ENCODE results near the gene POLR2F. TPM values are rescaled to one million over a fixed set of nuclear protein-coding genes. Genes with fewer than 3 reads are reported as not detected.

POLR2F gene
- total RNA-seq, 1 donor from 2014 or later = 23.5 TPM

DNA sequence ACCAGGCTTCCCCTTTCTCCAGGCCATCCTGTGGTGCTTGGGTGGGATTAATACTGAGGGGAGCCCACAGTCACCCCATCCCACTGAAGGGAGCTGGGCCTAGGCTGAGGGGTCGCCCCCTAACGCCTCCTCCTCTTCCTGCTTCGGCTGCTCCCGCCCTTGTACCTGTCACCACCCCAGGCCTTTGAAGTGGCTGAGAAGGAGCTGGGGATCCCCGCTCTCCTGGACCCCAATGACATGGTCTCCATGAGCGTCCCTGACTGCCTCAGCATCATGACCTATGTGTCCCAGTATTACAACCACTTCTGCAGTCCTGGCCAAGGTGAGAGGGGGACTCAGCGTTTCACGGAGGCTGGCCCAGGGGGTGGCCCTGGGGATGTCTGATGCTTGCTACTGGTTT, 41.3 kb upstream of the POLR2F start:
- Histone ChIP-seq H3K4me3 (ENCODE audit: low read length in 3 of 3) (no peak overlapping the region), H3K27me3 (ENCODE audit: control insufficient read depth in 3 of 3, insufficient read depth in 3 of 3, low read length in 3 of 3) (no peaks in the 10 kb centered on the region), H3K36me3 (ENCODE audit: control insufficient read depth in 3 of 3, insufficient read depth in 3 of 3, low read length in 3 of 3) (peaks cover 8 to 14% (median 13%) of the 10 kb centered on the region in 3 donors), H3K9me3 (ENCODE audit: control insufficient read depth in 3 of 3, low read length in 3 of 3) (no peaks in the 10 kb centered on the region), H3K9ac (ENCODE audit: low read depth in 1 of 3, low read length in 3 of 3) (no peak overlapping the region), H3K27ac (ENCODE audit: low read depth, low read length) (no peak overlapping the region), H3K4me1 (ENCODE audit: control insufficient read depth in 3 of 3, insufficient read depth in 3 of 3, low read length in 3 of 3) (peaks cover 6 to 17% (median 10%) of the 10 kb centered on the region in 3 donors)

DNA sequence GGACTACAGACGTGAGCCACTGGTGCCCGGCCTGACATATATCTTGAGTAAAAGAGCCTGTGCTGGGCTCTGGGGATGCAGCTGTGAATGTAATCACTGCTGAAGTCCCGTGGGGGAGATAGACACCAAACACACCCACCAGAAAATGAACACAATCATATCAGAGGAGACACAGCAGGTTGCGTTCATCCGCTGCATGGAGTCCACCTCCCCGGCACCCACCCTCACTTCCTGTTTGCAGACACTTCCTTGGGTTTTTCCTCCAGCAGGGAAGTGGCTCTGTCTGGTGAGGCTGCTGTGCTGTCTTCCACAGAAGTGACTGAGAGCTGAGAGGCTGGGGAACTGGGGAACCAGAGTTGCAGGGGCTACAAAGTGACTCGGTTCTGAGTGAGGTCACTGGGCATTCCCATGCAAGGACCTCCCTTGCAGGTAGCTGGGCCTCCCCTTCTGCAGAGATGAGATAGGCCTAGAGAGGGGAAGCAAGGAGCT, 40.2 kb upstream of the POLR2F start:
- H3K9ac ChIP-seq (ENCODE audit: low read depth in 1 of 3, low read length in 3 of 3) = no peak overlapping the region
- no peaks in the 10 kb centered on the region for H3K9me3 ChIP-seq (ENCODE audit: control insufficient read depth in 3 of 3, low read length in 3 of 3)
- H3K4me3 ChIP-seq (ENCODE audit: low read length in 3 of 3) = no peak overlapping the region
- peaks cover 17 to 25% (median 20%) of the 10 kb centered on the region in 3 donors for H3K36me3 ChIP-seq (ENCODE audit: control insufficient read depth in 3 of 3, insufficient read depth in 3 of 3, low read length in 3 of 3)
- H3K27me3 ChIP-seq (ENCODE audit: control insufficient read depth in 3 of 3, insufficient read depth in 3 of 3, low read length in 3 of 3) = no peaks in the 10 kb centered on the region
- H3K27ac ChIP-seq (ENCODE audit: low read depth, low read length) = no peak overlapping the region
- peaks cover 0 to 16% (median 3%) of the 10 kb centered on the region in 3 donors for H3K4me1 ChIP-seq (ENCODE audit: control insufficient read depth in 3 of 3, insufficient read depth in 3 of 3, low read length in 3 of 3)

DNA sequence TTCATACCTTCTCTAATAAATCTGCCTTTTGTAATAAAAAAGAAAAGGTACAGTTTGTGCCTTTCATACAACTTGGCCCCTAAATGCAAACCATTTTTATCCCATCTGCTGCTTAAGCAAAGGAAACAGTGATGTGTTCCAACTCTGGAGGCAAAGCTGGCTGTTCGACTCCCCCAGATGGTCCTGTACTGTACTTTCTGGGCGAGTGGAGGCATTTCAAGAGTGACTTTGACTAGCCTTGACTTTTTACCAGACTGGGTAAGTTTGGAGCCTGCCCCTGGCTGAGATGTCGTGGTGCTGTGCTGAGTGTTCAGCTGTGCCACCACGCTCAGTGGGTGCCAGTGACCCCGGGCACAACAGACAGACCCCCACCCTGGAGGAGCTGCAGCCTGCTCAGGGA, 37.2 kb upstream of the POLR2F start:
- Histone ChIP-seq H3K9ac (ENCODE audit: low read depth in 1 of 3, low read length in 3 of 3) (no peak overlapping the region), H3K4me3 (ENCODE audit: low read length in 3 of 3) (no peak overlapping the region), H3K27ac (ENCODE audit: low read depth, low read length) (no peak overlapping the region), H3K9me3 (ENCODE audit: control insufficient read depth in 3 of 3, low read length in 3 of 3) (no peaks in the 10 kb centered on the region), H3K36me3 (ENCODE audit: control insufficient read depth in 3 of 3, insufficient read depth in 3 of 3, low read length in 3 of 3) (peaks cover 17 to 34% (median 23%) of the 10 kb centered on the region in 3 donors), H3K27me3 (ENCODE audit: control insufficient read depth in 3 of 3, insufficient read depth in 3 of 3, low read length in 3 of 3) (no peaks in the 10 kb centered on the region), H3K4me1 (ENCODE audit: control insufficient read depth in 3 of 3, insufficient read depth in 3 of 3, low read length in 3 of 3) (peaks cover 0 to 19% (median 3%) of the 10 kb centered on the region in 3 donors)

DNA sequence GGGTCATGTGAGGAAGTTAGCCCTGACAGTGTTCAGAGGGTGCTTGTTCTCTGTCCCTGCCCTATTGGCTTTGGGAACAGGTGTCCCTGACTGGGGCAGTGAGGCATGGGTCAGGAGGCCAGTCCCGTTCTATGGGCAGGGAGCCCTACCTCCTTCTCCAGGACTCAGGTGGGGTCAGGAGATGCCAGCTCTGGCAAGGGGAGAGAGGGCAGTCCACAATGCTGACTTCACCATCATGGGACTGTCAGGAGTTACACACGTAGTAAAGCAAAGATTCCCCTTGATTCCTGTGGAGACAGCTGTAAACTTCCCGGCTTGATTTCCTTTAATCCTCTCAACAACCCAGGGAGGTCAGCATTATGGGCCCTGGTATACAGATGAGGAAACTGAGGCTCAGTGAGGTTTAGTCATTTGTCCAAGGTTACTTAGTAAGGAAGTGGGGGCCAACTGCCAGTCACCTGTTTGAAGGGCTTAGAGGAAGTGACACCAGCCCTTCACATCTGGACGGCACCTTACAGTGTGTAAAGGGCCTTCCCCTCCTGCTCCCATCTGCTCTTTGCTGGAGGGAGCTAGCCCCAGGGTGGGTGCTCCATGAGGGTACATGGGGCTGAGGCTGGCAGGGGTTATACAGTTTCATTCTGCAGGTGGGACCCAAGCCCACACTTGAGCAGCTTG, 35.5 kb upstream of the POLR2F start:
- Histone ChIP-seq H3K9me3 (ENCODE audit: control insufficient read depth in 3 of 3, low read length in 3 of 3) (no peaks in the 10 kb centered on the region), H3K9ac (ENCODE audit: low read depth in 1 of 3, low read length in 3 of 3) (no peak overlapping the region), H3K36me3 (ENCODE audit: control insufficient read depth in 3 of 3, insufficient read depth in 3 of 3, low read length in 3 of 3) (peaks cover 17 to 31% (median 19%) of the 10 kb centered on the region in 3 donors), H3K27me3 (ENCODE audit: control insufficient read depth in 3 of 3, insufficient read depth in 3 of 3, low read length in 3 of 3) (no peaks in the 10 kb centered on the region), H3K4me3 (ENCODE audit: low read length in 3 of 3) (no peak overlapping the region), H3K4me1 (ENCODE audit: control insufficient read depth in 3 of 3, insufficient read depth in 3 of 3, low read length in 3 of 3) (peaks cover 0 to 12% (median 3%) of the 10 kb centered on the region in 3 donors), H3K27ac (ENCODE audit: low read depth, low read length) (no peak overlapping the region)

DNA sequence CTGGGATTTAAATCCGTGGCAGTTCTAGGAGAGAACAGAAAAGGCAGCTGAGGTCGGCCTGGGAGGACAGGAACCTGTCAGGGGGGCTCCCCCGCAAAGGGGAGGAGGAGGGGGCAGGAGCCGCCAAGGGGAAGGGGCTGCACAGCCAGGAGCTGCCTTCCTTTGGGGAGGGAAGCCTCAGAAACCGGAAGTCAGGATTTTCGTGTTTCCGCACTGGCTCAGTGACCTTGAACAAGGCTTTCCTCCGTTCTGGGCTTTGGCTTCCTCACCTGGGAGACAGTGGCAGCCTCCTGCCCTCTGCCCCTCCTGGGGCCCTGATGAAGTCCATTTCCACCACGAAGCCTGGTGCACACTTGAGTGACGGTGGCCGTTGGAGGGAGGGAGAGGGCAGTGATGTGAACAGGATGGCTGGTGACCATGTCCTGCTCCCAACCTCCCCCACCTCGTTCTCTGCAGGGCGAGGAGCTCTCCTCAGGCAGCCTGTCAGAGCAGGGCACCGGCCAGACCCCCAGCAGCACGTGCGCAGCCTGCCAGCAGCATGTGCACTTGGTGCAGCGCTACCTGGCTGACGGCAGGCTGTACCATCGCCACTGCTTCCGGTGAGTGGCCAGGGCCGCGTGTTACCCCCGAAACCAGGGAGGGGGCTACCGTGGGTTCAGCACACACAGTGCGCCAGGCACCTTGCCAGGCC, 34.8 kb upstream of the POLR2F start:
- Histone ChIP-seq H3K27ac (ENCODE audit: low read depth, low read length) (no peak overlapping the region), H3K36me3 (ENCODE audit: control insufficient read depth in 3 of 3, insufficient read depth in 3 of 3, low read length in 3 of 3) (peaks cover 17 to 32% (median 21%) of the 10 kb centered on the region in 3 donors), H3K4me1 (ENCODE audit: control insufficient read depth in 3 of 3, insufficient read depth in 3 of 3, low read length in 3 of 3) (peaks cover 0 to 12% (median 0%) of the 10 kb centered on the region in 3 donors), H3K27me3 (ENCODE audit: control insufficient read depth in 3 of 3, insufficient read depth in 3 of 3, low read length in 3 of 3) (no peaks in the 10 kb centered on the region), H3K4me3 (ENCODE audit: low read length in 3 of 3) (no peak overlapping the region), H3K9me3 (ENCODE audit: control insufficient read depth in 3 of 3, low read length in 3 of 3) (no peaks in the 10 kb centered on the region), H3K9ac (ENCODE audit: low read depth in 1 of 3, low read length in 3 of 3) (no peak overlapping the region)

DNA sequence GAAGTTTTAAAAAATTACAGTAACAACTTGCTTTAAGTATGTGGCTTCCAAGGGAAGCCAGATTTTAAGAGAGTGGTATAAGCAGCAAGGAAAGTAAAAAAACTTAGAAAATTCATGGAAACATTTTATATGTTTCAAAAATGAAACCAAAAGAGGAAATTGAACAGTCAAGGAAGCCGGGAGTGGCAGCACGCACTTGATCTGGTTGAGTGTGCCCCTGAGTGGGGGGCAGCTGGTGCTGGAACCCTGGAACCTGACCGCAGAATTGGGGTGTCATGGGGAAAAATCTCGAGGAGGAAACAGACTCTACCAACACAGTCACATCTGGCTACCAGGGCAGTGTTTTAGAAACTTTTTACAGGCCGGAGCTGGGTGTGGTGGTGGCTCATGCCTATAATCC, 33.4 kb upstream of the POLR2F start:
- Histone ChIP-seq H3K27ac (ENCODE audit: low read depth, low read length) (no peak overlapping the region), H3K36me3 (ENCODE audit: control insufficient read depth in 3 of 3, insufficient read depth in 3 of 3, low read length in 3 of 3) (peaks cover 21 to 36% (median 24%) of the 10 kb centered on the region in 3 donors), H3K4me3 (ENCODE audit: low read length in 3 of 3) (no peak overlapping the region), H3K27me3 (ENCODE audit: control insufficient read depth in 3 of 3, insufficient read depth in 3 of 3, low read length in 3 of 3) (no peaks in the 10 kb centered on the region), H3K4me1 (ENCODE audit: control insufficient read depth in 3 of 3, insufficient read depth in 3 of 3, low read length in 3 of 3) (peaks cover 0 to 12% (median 0%) of the 10 kb centered on the region in 3 donors), H3K9me3 (ENCODE audit: control insufficient read depth in 3 of 3, low read length in 3 of 3) (no peaks in the 10 kb centered on the region), H3K9ac (ENCODE audit: low read depth in 1 of 3, low read length in 3 of 3) (no peak overlapping the region)

DNA sequence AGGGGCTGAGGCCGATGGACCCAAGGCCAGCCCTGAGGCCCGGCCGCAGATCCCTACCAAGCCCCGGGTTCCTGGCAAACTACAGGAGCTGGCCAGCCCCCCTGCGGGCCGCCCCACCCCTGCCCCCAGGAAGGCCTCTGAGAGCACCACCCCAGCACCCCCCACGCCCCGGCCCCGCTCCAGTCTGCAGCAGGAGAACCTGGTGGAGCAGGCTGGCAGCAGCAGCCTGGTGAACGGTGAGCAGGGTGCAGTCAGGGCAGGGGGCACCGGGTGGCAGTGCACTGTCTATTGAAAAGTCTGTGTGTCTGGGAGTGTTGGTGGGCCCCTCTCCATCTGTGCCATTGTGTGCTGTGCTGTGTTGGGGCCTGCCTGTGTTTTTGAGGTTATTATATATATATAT, 31.3 kb upstream of the POLR2F start:
- no peaks in the 10 kb centered on the region for H3K27me3 ChIP-seq (ENCODE audit: control insufficient read depth in 3 of 3, insufficient read depth in 3 of 3, low read length in 3 of 3)
- no peak overlapping the region for H3K9ac ChIP-seq (ENCODE audit: low read depth in 1 of 3, low read length in 3 of 3)
- peaks cover 0 to 12% (median 0%) of the 10 kb centered on the region in 3 donors for H3K4me1 ChIP-seq (ENCODE audit: control insufficient read depth in 3 of 3, insufficient read depth in 3 of 3, low read length in 3 of 3)
- no peak overlapping the region for H3K27ac ChIP-seq (ENCODE audit: low read depth, low read length)
- no peak overlapping the region for H3K4me3 ChIP-seq (ENCODE audit: low read length in 3 of 3)
- no peaks in the 10 kb centered on the region for H3K9me3 ChIP-seq (ENCODE audit: control insufficient read depth in 3 of 3, low read length in 3 of 3)
- peaks cover 25 to 47% (median 36%) of the 10 kb centered on the region in 3 donors for H3K36me3 ChIP-seq (ENCODE audit: control insufficient read depth in 3 of 3, insufficient read depth in 3 of 3, low read length in 3 of 3)

DNA sequence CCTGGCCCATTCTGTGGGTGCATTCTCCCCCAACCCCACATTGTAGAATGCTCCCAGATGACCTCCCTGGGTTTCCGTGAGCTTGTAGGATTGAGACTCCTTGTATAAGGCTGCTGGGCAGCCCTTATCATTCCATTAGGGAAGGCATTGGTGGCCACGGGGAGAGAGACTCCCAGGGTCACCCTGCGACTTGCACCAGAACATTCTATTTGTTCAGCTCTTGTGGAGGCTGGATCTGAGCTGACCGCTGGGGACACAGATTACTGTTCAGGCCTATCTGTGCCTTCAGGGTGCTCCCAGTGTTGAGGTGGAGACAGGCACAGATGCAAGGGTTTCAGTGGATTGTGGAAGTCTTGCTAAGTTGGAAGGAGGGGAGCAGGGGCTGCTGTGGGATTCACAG, 29.6 kb upstream of the POLR2F start:
- no peak overlapping the region for H3K9ac ChIP-seq (ENCODE audit: low read depth in 1 of 3, low read length in 3 of 3)
- H3K36me3 ChIP-seq (ENCODE audit: control insufficient read depth in 3 of 3, insufficient read depth in 3 of 3, low read length in 3 of 3) = peaks cover 21 to 37% (median 34%) of the 10 kb centered on the region in 3 donors
- H3K27ac ChIP-seq (ENCODE audit: low read depth, low read length) = no peak overlapping the region
- peaks cover 0 to 3% (median 0%) of the 10 kb centered on the region in 3 donors for H3K4me1 ChIP-seq (ENCODE audit: control insufficient read depth in 3 of 3, insufficient read depth in 3 of 3, low read length in 3 of 3)
- no peaks in the 10 kb centered on the region for H3K27me3 ChIP-seq (ENCODE audit: control insufficient read depth in 3 of 3, insufficient read depth in 3 of 3, low read length in 3 of 3)
- no peak overlapping the region for H3K4me3 ChIP-seq (ENCODE audit: low read length in 3 of 3)
- no peaks in the 10 kb centered on the region for H3K9me3 ChIP-seq (ENCODE audit: control insufficient read depth in 3 of 3, low read length in 3 of 3)

DNA sequence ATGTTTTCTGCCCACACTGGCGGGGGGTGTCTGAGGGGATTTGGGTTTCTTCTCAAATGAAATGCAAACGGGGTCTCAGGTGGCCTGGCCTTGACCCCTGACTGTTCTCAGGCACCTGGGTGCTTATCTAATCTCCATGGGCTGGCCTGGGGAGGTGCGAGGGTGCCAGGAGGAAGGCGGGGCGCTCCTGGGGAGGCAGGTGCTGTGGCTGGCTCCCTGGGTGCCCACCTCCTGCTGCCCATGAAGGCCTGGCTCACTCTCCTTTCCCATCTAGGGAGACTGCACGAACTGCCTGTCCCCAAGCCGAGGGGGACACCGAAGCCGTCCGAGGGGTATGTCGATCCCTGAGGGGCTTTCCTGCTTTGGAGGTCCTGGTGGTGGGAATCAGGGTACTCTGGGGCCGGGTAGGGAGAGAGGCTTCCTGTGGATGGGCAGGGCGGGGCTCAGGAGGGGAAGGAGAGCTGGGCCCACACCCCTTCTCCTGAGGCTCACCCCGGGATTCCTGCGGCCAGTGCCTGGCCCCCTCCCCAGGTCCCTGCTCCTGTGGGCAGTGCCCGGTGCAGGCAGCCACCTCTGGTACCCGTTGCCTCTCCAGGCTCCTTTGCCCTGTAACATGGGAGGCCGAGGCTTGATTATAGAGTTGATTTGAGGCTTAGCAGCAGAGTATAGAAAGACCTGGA, 29.0 kb upstream of the POLR2F start:
- H3K9me3 ChIP-seq (ENCODE audit: control insufficient read depth in 3 of 3, low read length in 3 of 3) = no peaks in the 10 kb centered on the region
- H3K9ac ChIP-seq (ENCODE audit: low read depth in 1 of 3, low read length in 3 of 3) = no peak overlapping the region
- no peak overlapping the region for H3K4me3 ChIP-seq (ENCODE audit: low read length in 3 of 3)
- no peaks in the 10 kb centered on the region for H3K27me3 ChIP-seq (ENCODE audit: control insufficient read depth in 3 of 3, insufficient read depth in 3 of 3, low read length in 3 of 3)
- H3K27ac ChIP-seq (ENCODE audit: low read depth, low read length) = no peak overlapping the region
- H3K36me3 ChIP-seq (ENCODE audit: control insufficient read depth in 3 of 3, insufficient read depth in 3 of 3, low read length in 3 of 3) = peaks cover 22 to 39% (median 38%) of the 10 kb centered on the region in 3 donors
- no peaks in the 10 kb centered on the region for H3K4me1 ChIP-seq (ENCODE audit: control insufficient read depth in 3 of 3, insufficient read depth in 3 of 3, low read length in 3 of 3)

Measured in skeletal muscle tissue (tissue), 4 donors.